HG03460 (cell line): ENCODE results near the gene RPRD1B.

ENCODE experiments used
- ATAC-seq: cut with Tn5 transposase; IDR thresholded peaks from one replicate; pipeline ENCODE4 v1.9.1; 2021; ENCODE audit not compliant: unreplicated experiment

Gene RPRD1B

DNA sequence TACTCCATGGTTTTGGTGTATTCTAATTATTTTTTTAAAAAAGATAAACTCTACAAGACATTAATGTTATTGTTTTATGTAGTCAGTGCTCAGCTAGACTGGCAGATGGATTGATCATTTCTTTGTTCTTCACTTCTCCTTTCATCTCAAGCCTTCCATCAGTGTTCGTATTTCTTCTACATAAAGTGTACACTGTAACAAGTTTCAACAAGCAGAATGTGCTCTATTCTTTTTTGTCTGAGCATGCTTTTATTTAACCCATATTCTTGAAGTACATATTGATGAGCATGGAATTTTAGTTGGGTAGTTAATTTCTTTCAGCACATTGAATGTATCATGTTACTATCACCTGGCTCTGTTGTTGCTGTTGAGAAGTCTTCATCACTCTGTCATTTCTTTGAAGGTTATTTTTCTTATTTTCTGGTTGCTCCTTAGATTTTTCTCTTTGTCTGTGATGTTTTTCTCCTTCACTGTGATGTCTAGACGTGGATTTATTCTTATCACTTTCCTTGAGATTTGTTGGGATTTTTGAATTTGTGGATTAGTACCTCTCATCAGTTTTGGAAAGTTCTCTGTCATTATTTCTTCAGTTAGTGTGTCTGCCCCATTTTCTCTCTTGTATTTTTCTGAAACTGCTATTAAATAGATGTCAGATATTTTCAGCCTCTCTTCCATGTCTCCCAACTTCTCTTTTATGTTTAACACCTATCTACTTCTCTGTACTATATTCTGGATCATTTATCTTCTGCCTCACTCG lies 83.0 kb downstream of the RPRD1B start:
- no peak for ATAC-seq

DNA sequence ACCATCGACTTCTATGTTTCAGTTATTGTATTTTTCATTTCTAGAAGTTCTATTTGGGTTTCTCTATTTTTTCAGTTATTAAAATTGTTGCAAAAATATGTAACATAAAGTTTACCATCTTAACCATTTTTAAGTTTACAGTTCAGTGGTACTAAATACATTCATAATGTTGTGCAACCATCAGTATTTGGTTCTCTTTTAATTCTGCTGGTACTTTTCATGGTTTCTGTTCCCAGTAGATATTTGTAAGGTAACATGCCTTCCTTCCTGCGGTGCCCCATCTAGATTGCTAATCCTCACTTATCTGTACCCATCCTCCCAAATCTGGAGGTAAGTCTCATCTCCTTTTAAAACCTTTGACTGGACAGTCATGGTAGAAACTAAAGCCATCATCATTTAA lies 83.7 kb downstream of the RPRD1B start:
- ATAC-seq = no peak

DNA sequence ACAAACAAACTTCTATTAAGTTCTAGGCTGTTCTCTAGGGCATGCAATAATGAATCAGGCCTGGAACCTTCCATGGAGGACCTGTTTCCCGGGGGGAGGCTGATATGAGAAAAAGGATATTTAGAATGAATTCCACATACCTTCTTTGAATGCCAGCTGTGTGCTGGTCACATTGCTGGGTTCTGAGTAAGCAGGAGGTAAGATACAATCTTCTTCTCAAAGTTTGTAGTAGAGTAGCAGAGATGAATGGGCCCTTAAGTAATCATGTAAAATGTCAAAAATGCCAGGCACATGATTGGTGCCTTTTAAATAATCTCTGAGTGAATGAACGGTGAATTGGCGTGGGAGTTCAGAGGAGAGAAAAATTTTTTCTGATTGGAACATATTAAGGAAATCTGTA lies 84.1 kb downstream of the RPRD1B start:
- no peak for ATAC-seq

GRCh38 chr20:38119446-38119845 lies 85.9 kb downstream of the RPRD1B start:
- no peak for ATAC-seq

- no peak for ATAC-seq
Observed at GRCh38 chr20:38120625-38120988, 87.1 kb downstream of the RPRD1B start.

GRCh38 chr20:38121741-38122140 lies 88.2 kb downstream of the RPRD1B start:
- ATAC-seq = no peak

DNA sequence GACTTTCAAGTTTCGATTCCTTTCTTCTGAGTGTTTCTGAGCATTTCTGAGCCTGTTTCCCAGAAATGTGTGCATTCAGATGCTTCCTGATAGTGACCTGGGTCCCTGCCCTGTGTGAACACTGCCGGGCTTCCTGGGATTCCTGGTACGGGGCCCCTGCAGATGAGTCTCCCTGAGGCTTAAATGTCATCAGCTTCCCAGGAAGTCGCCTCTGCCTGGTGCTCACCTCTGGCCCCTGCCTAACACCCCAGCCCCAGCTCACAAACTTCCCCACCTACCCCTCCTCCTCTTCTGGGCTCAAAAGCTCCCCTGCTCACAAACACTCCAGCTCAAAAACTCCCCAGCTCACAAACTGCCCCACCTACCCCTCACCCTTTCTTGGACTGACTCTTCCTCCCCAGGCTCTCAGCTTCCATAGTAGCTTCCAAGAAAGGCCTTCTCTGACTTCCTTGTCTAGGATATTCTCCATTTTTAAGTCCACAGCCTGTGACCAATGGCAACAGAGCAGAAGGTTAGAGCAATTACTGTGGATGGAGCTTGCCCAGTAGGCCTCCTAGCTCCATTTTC lies 89.6 kb downstream of the RPRD1B start:
- no peak for ATAC-seq

DNA sequence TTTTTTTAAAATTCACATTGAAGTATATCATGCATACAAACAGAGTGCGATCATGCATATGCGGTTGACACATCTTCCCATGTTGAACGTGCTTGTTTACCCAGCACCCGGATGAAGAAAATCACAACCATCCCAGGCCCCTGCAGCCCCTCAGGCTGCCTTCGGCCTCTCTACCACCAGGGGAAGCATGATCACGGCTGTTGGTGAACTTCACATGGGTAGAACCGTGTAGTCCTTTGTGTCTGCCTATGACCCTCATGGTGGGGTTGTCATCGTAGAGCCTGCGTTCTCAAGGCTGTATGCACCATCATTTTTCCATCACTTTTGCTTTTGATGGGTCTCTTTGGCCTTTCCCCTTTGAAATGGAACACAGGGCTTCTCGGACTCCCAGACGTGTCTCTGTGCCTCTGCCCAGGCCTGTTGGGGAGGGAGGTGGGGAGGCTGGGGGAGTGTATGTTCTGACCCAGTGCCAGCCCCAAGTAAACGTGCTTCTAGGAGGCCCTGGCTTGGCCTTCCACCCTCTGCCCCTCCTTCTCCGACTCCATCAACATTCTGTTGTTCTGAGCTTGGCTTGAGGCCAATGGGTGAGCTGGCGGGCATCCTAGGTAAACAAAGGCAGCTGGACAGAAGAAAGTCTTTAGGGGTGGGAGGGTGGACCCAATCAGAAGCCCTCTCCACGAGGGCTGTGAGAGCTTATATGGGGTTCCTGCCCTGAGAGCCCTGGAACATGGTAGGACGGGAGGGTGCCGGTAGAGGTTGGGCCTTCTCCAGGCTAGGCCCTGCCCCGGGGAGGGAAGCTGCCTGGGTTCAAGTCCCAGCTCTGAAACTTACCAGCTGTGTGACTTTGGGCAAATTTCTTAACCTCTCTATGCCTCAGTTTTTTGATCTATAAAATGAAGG lies 91.9 kb downstream of the RPRD1B start:
- ATAC-seq = no peak

DNA sequence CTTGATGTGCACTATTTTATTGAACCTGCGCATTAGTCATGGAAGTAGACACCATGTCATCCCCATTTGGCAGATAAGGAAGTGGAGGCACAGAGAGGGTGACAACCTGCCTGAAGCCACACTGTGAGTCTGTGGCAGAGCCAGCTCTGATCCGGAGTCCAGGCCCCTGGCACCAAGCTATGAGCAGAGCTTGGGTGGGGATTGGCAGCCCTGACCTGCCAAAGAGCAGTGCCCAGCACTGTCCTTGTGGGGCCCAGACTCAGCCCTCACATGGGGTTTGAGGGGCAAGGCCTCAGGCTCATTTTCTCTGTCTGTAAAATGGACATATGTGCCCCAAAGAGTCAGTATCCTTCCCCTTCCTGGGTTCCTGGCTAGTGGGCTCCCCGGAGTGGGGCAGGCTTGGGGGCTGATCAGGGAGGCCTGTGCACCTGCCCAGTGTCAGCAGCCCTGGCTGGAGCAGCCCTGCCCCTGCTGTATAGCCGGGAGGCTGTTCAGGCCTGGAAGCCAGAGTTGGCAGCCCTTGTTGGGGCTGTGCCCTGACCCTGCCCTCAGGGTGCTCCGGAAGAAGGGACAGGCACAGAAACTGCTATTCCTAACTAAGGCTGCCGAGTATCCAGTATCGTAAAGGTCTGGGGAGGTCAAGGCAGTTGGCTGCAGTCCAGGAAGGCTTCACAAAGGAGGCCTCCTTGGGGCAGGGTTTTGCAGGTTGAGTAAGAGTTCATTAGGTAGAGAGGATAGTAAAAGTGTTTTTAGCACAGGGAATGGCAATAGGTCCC lies 92.8 kb downstream of the RPRD1B start:
- no peak for ATAC-seq

- no peak for ATAC-seq
Observed at GRCh38 chr20:38126932-38127621, 93.5 kb downstream of the RPRD1B start.

GRCh38 chr20:38127920-38128528 lies 94.5 kb downstream of the RPRD1B start:
- ATAC-seq = no peak

- ATAC-seq = no peak
Observed at GRCh38 chr20:38128691-38129090, 95.1 kb downstream of the RPRD1B start.

- no peak for ATAC-seq
Observed at GRCh38 chr20:38129248-38129865, 95.8 kb downstream of the RPRD1B start.

DNA sequence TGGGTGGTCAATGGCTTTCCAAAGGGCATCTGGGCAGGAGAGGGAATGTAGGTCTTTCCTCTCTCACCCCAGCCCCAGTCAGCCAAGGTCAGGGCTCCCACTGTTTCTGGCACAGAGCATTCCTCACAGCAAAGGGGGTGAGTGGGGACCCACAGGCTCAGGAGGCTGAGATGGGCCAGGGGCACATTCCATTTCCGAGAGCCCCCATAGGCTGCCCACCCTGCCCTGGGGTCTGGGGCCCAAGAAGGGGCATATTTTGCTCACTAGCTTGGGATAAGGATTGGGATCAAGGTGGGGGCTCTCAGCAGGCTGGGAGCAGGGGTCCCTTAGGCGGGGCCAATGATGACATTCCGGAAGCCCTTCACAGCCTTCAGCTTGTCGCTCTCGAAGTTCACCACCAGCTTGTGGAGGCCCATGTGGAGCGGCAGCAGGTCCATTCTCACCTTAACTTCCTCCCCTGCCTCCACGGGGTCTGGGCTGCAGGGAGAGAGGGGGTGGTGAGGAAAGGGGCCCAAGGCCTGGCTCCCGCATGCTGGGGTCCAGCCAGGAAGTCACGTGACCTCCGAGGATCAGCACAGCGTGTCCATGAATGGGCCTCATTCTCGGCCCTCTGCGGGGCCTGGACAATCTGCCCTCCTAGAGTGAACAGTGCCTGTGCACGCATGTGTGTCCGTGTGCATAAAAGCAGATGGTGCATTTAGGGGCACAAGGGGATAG lies 96.5 kb downstream of the RPRD1B start:
- no peak for ATAC-seq

- no peak for ATAC-seq
Observed at GRCh38 chr20:38130687-38131587, 97.4 kb downstream of the RPRD1B start.

DNA sequence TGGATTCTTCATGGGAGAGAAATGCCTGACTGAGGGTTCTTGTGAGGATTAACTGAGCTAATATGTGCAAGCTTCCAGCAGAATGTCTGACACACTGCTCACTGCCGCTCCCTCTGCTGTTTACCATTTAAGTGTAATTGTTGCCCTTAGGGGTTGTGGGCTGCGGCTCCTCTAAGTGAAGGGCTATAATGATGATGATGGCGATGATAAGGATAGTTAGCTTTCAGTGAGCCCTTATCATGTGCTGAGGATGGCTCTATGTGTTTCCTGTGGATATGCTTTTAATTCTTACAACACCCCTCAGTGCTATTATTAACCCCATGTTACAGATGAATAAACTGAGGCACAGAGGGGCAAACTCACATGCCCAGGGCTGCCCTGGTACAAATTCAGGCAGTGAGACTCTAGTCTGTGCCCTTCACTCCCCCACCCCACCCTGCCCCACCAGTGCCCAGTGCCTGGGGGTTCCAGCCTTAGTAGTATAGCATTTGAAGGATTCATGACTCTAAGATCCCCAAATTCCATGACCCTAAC lies 98.1 kb downstream of the RPRD1B start:
- no peak for ATAC-seq

- no peak for ATAC-seq
Observed at GRCh38 chr20:38132156-38132909, 98.8 kb downstream of the RPRD1B start.
